ENCODE data around the gene CADM4. TPM values are rescaled to one million over a fixed set of nuclear protein-coding genes. Genes with fewer than 3 reads are reported as not detected.
"Not testable (repeated sequence)": the region's sequence is repeated elsewhere in the genome, so short reads cannot be mapped to it uniquely, and the experiment has no call there.

Gene CADM4
- total RNA-seq, 1 donor from 2014 or later: 3.5 TPM

GRCh38 chr19:43592800-43593350, 46.8 kb downstream of the CADM4 start:
- Histone ChIP-seq H3K4me3 (no peak overlapping the region), H3K27ac (no peak overlapping the region), H3K4me1 (peaks cover 21 to 22% of the 10 kb centered on the region in 2 donors), H3K36me3 (peaks cover 29 to 38% of the 10 kb centered on the region in 2 donors), H3K9me3 (no peaks in the 10 kb centered on the region), H3K27me3 (no peaks in the 10 kb centered on the region)
- intact Hi-C loops (cut with DNase I): loop anchor here (10.0 kb wide), 1 partner anchor 1638 kb away; the partner anchor contains the start of gene RABAC1
- no peak for DNase-seq (ENCODE audit: low spot score in 2 of 2)
- no peak for TF ChIP-seq CTCF (IDR thresholded peaks at IDR 0.05)

- no peaks in the 10 kb centered on the region for H3K27me3 ChIP-seq
- intact Hi-C loops (cut with DNase I): loop anchor here (10.0 kb wide), 1 partner anchor 1637 kb away; the partner anchor contains the start of gene RABAC1
- no peak for TF ChIP-seq CTCF (IDR thresholded peaks at IDR 0.05)
- no peak overlapping the region for H3K4me3 ChIP-seq
- H3K27ac ChIP-seq: no peak overlapping the region
- H3K4me1 ChIP-seq: peaks cover 14 to 18% of the 10 kb centered on the region in 2 donors
- peaks cover 29 to 38% of the 10 kb centered on the region in 2 donors for H3K36me3 ChIP-seq
- no peak for DNase-seq (ENCODE audit: low spot score in 2 of 2)
- H3K9me3 ChIP-seq: no peaks in the 10 kb centered on the region
These were observed 47.5 kb downstream of the CADM4 start for GRCh38 chr19:43591904-43592772.

- TF ChIP-seq CTCF (IDR thresholded peaks at IDR 0.05): no peak
- no peak overlapping the region for H3K4me3 ChIP-seq
- H3K4me1 ChIP-seq: peaks cover 7 to 9% of the 10 kb centered on the region in 2 donors
- H3K27me3 ChIP-seq: no peaks in the 10 kb centered on the region
- DNase-seq (ENCODE audit: low spot score in 2 of 2): no peak
- peaks cover 29 to 38% of the 10 kb centered on the region in 2 donors for H3K36me3 ChIP-seq
- intact Hi-C loops (cut with DNase I): loop anchor here (10.0 kb wide), 1 partner anchor 1635 kb away; the partner anchor contains the start of gene RABAC1
- no peak overlapping the region for H3K27ac ChIP-seq
- no peaks in the 10 kb centered on the region for H3K9me3 ChIP-seq
These were observed 50.0 kb downstream of the CADM4 start for GRCh38 chr19:43589678-43590077.

- no peaks in the 10 kb centered on the region for H3K9me3 ChIP-seq
- H3K27ac ChIP-seq: no peak overlapping the region
- peaks cover 3 to 5% of the 10 kb centered on the region in 2 donors for H3K4me1 ChIP-seq
- TF ChIP-seq CTCF (IDR thresholded peaks at IDR 0.05): no peak
- H3K36me3 ChIP-seq: peaks cover 28 to 38% of the 10 kb centered on the region in 2 donors
- DNase-seq (ENCODE audit: low spot score in 2 of 2): no peak
- intact Hi-C loops (cut with DNase I): no loop called here
- no peak overlapping the region for H3K4me3 ChIP-seq
- H3K27me3 ChIP-seq: no peaks in the 10 kb centered on the region
These were observed 50.4 kb downstream of the CADM4 start for GRCh38 chr19:43589277-43589676.

- H3K9me3 ChIP-seq; H3K4me3 ChIP-seq; intact Hi-C loops (cut with DNase I); H3K4me1 ChIP-seq; H3K27ac ChIP-seq; DNase-seq (ENCODE audit: low spot score in 2 of 2); H3K27me3 ChIP-seq: not testable (repeated sequence)
- H3K36me3 ChIP-seq: peaks cover 10 to 21% of the 10 kb centered on the region in 2 donors
These were observed 52.6 kb downstream of the CADM4 start for GRCh38 chr19:43587029-43587428.

GRCh38 chr19:43586346-43586745, 53.3 kb downstream of the CADM4 start:
- H3K4me3 ChIP-seq: no peak overlapping the region
- no peaks in the 10 kb centered on the region for H3K27me3 ChIP-seq
- peaks cover 6 to 14% of the 10 kb centered on the region in 2 donors for H3K36me3 ChIP-seq
- H3K9me3 ChIP-seq: no peaks in the 10 kb centered on the region
- intact Hi-C loops (cut with DNase I): no loop called here
- peaks cover 2 to 3% of the 10 kb centered on the region in 2 donors for H3K4me1 ChIP-seq
- no peak for DNase-seq (ENCODE audit: low spot score in 2 of 2)
- H3K27ac ChIP-seq: no peak overlapping the region
- TF ChIP-seq CTCF (IDR thresholded peaks at IDR 0.05): no peak

Measured in ascending aorta (tissue), 2 donors.